ENCODE measurements around the gene PNLIPRP1. TPM values are rescaled to one million over a fixed set of nuclear protein-coding genes. Genes with fewer than 3 reads are reported as not detected.

The PNLIPRP1 gene
- total RNA-seq, 1 donor from 2014 or later: not detected

GRCh38 chr10:116597543-116597942 is 6.8 kb downstream of the PNLIPRP1 start:
- no peaks in the 10 kb centered on the region for H3K9me3 Mint-ChIP-seq (ENCODE audit: unreplicated experiment)
- no peak for DNase-seq (ENCODE audit: low spot score)
- no peak for TF ChIP-seq CTCF (IDR thresholded peaks at IDR 0.05; ENCODE audit: unreplicated experiment)
- no peak overlapping the region for H3K4me3 Mint-ChIP-seq (ENCODE audit: unreplicated experiment)
- no peak overlapping the region for H3K27ac Mint-ChIP-seq (ENCODE audit: unreplicated experiment)
- H3K27me3 Mint-ChIP-seq (ENCODE audit: unreplicated experiment): peaks cover 3% of the 10 kb centered on the region
- H3K4me1 Mint-ChIP-seq (ENCODE audit: unreplicated experiment): peaks cover 6% of the 10 kb centered on the region
- no peaks in the 10 kb centered on the region for H3K36me3 Mint-ChIP-seq (ENCODE audit: low read depth, unreplicated experiment)

DNA sequence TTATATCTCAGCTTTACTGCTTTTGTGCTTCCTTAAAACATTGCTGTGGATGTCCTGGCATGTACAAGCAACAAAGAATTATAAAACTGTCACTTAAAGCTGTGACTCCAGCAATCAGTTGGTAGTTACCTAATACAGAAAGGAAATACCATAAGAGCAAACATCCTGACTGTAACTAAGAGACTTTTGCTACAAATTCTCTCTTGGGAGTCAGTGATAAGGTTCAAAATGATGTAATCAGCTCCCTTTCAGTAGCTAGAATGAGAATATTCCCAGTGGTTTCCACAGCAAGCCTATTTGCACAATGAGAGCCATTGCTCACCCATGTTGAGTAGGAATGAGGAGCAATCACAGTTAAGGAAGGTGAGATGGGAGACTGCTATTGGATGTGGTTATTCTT is 7.6 kb downstream of the PNLIPRP1 start:
- no peak for DNase-seq (ENCODE audit: low spot score)
- peaks cover 6% of the 10 kb centered on the region for H3K4me1 Mint-ChIP-seq (ENCODE audit: unreplicated experiment)

GRCh38 chr10:116599991-116600390 is 9.2 kb downstream of the PNLIPRP1 start:
- peaks cover 6% of the 10 kb centered on the region for H3K4me1 Mint-ChIP-seq (ENCODE audit: unreplicated experiment)
- no peak for TF ChIP-seq CTCF (IDR thresholded peaks at IDR 0.05; ENCODE audit: unreplicated experiment)
- no peak for DNase-seq (ENCODE audit: low spot score)

More for the DNA sequence above, 7.6 kb downstream of the PNLIPRP1 start:
- Mint-ChIP-seq H3K4me3 (ENCODE audit: unreplicated experiment) (no peak overlapping the region), H3K27me3 (ENCODE audit: unreplicated experiment) (peaks cover 3% of the 10 kb centered on the region), H3K27ac (ENCODE audit: unreplicated experiment) (peak overlapping the region; percentile 16), H3K9me3 (ENCODE audit: unreplicated experiment) (no peaks in the 10 kb centered on the region), H3K36me3 (ENCODE audit: low read depth, unreplicated experiment) (no peaks in the 10 kb centered on the region)
- no peak for TF ChIP-seq CTCF (IDR thresholded peaks at IDR 0.05; ENCODE audit: unreplicated experiment)

GRCh38 chr10:116602648-116603400 is 12.1 kb downstream of the PNLIPRP1 start:
- Mint-ChIP-seq H3K27me3 (ENCODE audit: unreplicated experiment) (peaks cover 2% of the 10 kb centered on the region), H3K4me3 (ENCODE audit: unreplicated experiment) (no peak overlapping the region), H3K36me3 (ENCODE audit: low read depth, unreplicated experiment) (no peaks in the 10 kb centered on the region), H3K9me3 (ENCODE audit: unreplicated experiment) (no peaks in the 10 kb centered on the region), H3K4me1 (ENCODE audit: unreplicated experiment) (peaks cover 6% of the 10 kb centered on the region), H3K27ac (ENCODE audit: unreplicated experiment) (no peak overlapping the region)
- TF ChIP-seq CTCF (IDR thresholded peaks at IDR 0.05; ENCODE audit: unreplicated experiment): no peak
- DNase-seq (ENCODE audit: low spot score): no peak

More at GRCh38 chr10:116599991-116600390, 9.2 kb downstream of the PNLIPRP1 start:
- H3K27me3 Mint-ChIP-seq (ENCODE audit: unreplicated experiment): peaks cover 1% of the 10 kb centered on the region
- no peaks in the 10 kb centered on the region for H3K36me3 Mint-ChIP-seq (ENCODE audit: low read depth, unreplicated experiment)
- H3K9me3 Mint-ChIP-seq (ENCODE audit: unreplicated experiment): no peaks in the 10 kb centered on the region
- no peak overlapping the region for H3K4me3 Mint-ChIP-seq (ENCODE audit: unreplicated experiment)
- no peak overlapping the region for H3K27ac Mint-ChIP-seq (ENCODE audit: unreplicated experiment)

- Mint-ChIP-seq H3K36me3 (ENCODE audit: low read depth, unreplicated experiment) (no peaks in the 10 kb centered on the region), H3K27ac (ENCODE audit: unreplicated experiment) (no peak overlapping the region), H3K9me3 (ENCODE audit: unreplicated experiment) (no peaks in the 10 kb centered on the region), H3K4me1 (ENCODE audit: unreplicated experiment) (no peaks in the 10 kb centered on the region), H3K27me3 (ENCODE audit: unreplicated experiment) (peaks cover 8% of the 10 kb centered on the region), H3K4me3 (ENCODE audit: unreplicated experiment) (no peak overlapping the region)
- no peak for DNase-seq (ENCODE audit: low spot score)
- no peak for TF ChIP-seq CTCF (IDR thresholded peaks at IDR 0.05; ENCODE audit: unreplicated experiment)
Measured at GRCh38 chr10:116606061-116606483, 15.3 kb downstream of the PNLIPRP1 start.

Data from endothelial cell (in vitro differentiated cells).